ENCODE measurements around the gene EDAR.

GRCh38 chr2:108845923-108846322 lies 143.1 kb downstream of the EDAR start:
- no peak for TF ChIP-seq POLR2AphosphoS5 (IDR thresholded peaks at IDR 0.05; ENCODE audit: control insufficient read depth, insufficient read depth, low read depth, low read length)
- TF ChIP-seq CTCF (IDR thresholded peaks at IDR 0.05 in 2 of 3, conservative IDR thresholded peaks at IDR 0.05 in 1 of 3; ENCODE audit: insufficient read depth in 2 of 3, low read depth in 1 of 3, low read length in 3 of 3) = no peak
- no peak for TF ChIP-seq TARDBP (IDR thresholded peaks at IDR 0.05)
- TF ChIP-seq PRPF4 (IDR thresholded peaks at IDR 0.05; ENCODE audit: insufficient read depth, low read depth, low read length, poor library complexity, severe bottlenecking) = no peak
- no peak for TF ChIP-seq EZH2 (IDR thresholded peaks at IDR 0.05; ENCODE audit: borderline replicate concordance, low read depth, low read length)
- no peak for TF ChIP-seq CREB3 (tag; conservative IDR thresholded peaks at IDR 0.05; ENCODE audit: low read depth)
- no peak for TF ChIP-seq U2AF1 (optimal IDR thresholded peaks at IDR 0.05; ENCODE audit: low read depth, low read length)
- no peak for TF ChIP-seq HMG20A (CRISPR knock-in tag; conservative IDR thresholded peaks at IDR 0.05)
- TF ChIP-seq SMAD2 (IDR thresholded peaks at IDR 0.05; ENCODE audit: low read depth, low read length) = no peak
- TF ChIP-seq CEBPZ (IDR thresholded peaks at IDR 0.05; ENCODE audit: borderline replicate concordance, low read depth, low read length) = no peak
- TF ChIP-seq SIN3A (IDR thresholded peaks at IDR 0.05; ENCODE audit: borderline replicate concordance in 2 of 2, control insufficient read depth in 1 of 2, low read depth in 2 of 2, low read length in 2 of 2) = no peak
- TF ChIP-seq ZNF639 (CRISPR knock-in tag; conservative IDR thresholded peaks at IDR 0.05 in 1 of 2, IDR thresholded peaks at IDR 0.05 in 1 of 2) = no peak
- TF ChIP-seq ILF3 (IDR thresholded peaks at IDR 0.05; ENCODE audit: borderline replicate concordance) = no peak
- no peak for TF ChIP-seq ZNF785 (CRISPR knock-in tag; IDR thresholded peaks at IDR 0.05)

Data from K562 (cell line).